22Rv1 (cell line): ENCODE measurements around the gene RNU7-1.

Source experiments
- H3K27ac ChIP-seq: fragments of 450-650 bp; 2 replicates; pipeline ENCODE4 v1.5.1; 2017
- CTCF ChIP-seq: fragments of 450-650 bp; IDR thresholded peaks from 2 replicates; pipeline ENCODE4 v1.5.1; 2017; ENCODE audit warnings: mild to moderate bottlenecking
- ZFX ChIP-seq: fragments of 450-650 bp; IDR thresholded peaks from 2 replicates; pipeline ENCODE4 v1.6.1; 2017; ENCODE audit warnings: antibody characterized with exemption, borderline replicate concordance

Gene RNU7-1

GRCh38 chr12:6981152-6982052 is 37.8 kb downstream of the RNU7-1 start:
- no peak for TF ChIP-seq CTCF
- TF ChIP-seq ZFX, result no peak
- peak overlapping the region; percentile 3; the same call in 1 of the 2 replicates for H3K27ac ChIP-seq

- TF ChIP-seq ZFX, result no peak
- no peak for TF ChIP-seq CTCF
- H3K27ac ChIP-seq, result no peak overlapping the region
These were observed 38.9 kb downstream of the RNU7-1 start for GRCh38 chr12:6982532-6982931.

- TF ChIP-seq ZFX (no peak), CTCF (no peak)
- peak overlapping the region; percentile 96 for H3K27ac ChIP-seq
These were observed 44.4 kb downstream of the RNU7-1 start for GRCh38 chr12:6987956-6988553.
